NCI-H1105 treated with DMSO at 0.1 percent for 48 hours (cell line): Measurements from ENCODE around the gene ZNF646.

Source experiments
- DNase-seq: peaks from one replicate; lab custom pipeline; 2025; lab: John Stamatoyannopoulos, UW

ZNF646 gene

DNA sequence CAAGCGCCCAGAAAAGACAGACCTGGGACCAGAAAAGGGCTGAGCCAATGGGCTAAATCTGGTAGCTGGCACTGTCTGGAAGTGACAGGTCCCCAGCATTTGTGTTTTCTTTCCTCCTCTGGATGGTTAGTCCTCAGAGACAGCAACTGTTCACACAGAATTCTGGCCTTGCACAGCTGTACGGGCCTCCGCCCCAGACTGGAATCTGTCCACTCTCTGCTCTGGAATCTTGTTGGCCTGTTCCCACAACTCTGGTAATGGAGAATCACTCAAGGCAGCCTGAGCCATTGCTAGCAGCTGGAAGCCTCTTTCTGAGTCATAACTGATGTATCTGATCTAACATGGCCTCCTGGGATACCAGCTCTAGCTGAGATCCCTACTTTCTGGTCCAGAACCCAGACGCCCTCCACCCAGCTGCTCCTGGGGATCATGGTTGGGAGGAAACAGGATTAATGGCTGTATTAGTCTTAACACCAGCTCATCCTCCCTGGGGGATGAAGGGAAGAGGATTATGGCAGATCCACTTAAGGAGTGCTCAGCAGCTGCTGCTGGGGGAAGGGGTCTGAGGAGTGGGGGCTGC lies 9.2 kb upstream of the ZNF646 start:
- DNase-seq, result no peak

DNA sequence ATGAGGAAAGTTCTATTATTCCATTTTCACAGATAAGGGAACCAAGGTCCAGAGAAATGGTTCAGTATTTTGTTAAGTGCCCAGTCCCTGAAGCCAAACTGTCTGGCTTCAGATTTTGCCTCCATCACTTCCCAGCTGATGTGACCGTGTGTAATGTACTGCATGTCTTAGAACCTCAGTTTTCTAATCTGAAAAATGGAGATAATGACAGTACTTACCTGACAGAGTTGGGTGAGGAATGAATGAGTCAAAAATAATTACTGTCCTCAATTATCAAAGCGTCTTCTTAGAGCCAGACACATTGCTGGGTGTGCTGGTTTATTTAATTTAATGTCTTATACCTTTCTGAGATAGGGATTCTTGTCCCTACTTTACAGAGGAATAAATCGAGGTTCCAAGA lies 6.9 kb upstream of the ZNF646 start:
- DNase-seq, result no peak

DNA sequence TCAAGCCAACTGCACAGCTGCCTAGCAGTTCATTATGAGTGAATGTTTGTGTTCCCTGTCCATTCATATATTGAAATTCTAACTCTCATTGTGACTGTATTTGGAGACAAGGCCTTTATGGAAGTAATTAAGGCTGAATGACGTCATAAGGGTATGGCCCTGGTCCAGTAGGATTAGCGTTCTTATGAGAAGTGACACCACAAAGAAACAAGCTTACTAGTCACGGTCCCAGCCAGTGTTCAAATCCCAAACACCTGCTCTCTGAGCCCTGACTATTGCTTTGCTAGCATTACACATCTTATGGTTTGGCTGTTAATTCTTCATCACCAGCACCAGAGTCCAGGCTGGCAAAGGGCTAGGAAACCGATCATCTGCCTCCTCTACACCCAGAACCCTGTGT lies 2.4 kb upstream of the ZNF646 start:
- DNase-seq, result no peak

DNA sequence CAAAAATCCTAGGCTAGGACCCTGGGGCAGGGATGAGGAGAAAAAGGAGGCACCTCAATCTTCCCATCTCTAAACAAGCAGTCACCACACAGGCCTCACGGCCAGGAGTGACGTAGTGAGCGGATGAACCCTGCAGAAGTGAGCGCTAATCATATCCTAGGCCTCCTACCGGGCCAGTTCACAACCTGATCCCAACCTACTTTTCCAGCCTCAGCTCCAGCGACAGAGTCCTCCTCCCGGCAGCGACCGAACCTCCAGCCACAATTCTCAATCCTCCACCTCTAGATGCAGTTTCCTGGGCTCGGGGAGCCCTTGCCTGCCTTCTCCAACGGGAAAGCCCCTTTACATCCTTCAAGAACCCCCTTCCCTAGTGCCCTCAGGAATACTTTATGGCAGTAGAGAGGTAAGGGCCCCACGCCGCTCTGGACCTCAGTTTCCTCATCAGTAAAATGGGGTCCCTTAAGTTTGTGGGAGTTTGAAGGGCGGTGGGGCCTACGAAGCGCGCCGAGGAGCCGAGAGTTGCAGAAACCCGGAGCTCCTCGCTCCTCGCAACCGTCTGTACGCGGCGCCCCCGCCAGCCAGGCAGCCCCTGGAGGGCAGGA lies 1.6 kb upstream of the ZNF646 start:
- no peak for DNase-seq

DNA sequence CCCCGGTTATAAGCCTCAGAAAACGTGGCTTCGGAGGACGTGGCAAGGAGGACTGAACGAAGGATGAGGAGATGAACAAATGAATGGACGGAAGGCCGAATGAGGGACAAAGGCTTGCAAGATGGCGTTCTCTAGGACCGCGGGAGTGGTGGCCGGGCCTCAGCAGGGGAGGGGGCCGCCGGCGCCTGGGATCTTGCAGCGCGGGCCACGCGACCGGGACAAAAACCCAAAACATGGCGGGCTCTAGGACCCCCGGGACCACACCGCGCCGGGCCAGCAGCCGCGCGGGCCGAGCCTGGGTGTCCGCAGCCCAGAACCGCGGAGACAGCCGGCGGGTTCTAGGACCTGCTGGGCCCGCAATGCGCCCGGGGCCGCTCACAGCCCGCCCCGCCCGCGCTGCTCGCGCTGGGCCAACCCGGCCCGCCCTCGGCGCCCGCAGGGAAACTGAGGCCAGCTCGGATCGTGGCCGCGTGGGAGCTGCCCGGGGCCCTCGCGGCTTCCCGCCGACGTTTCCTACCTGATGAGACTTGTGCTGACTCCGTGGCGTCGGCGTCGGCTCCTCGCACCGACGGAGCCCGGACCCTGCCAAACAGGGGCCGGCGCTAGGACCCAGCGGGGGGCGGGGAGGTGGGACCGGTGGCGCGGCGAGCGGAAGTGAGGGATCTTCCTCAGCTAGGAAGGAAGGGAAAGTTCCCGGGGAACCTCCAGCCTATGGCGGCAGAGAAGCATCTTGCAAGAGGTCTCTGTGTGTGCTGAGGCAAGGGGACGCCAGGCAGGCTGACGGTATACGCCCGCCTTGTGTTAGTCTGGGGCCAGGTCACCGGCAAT lies 866 bp upstream of the ZNF646 start:
- DNase-seq, result peak; percentile 71

DNA sequence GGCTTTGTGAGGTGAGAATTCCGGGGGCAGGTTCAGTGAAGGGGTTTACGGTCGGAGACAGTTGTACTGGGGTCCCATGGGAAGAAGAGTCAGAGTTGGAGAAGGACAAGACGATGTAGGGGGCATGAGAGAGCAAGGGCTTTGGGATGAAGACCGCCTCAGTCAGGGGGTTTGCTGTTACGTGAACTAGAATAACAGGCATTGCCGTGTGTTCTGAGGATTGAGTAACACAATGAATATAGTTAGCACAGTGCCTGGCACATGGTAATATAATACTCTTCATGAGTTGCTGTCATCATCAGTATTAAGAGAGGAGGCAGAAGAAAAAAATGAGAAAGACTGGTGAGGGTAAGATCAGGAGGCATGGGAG lies 577 bp downstream of the ZNF646 start:
- DNase-seq, result no peak

DNA sequence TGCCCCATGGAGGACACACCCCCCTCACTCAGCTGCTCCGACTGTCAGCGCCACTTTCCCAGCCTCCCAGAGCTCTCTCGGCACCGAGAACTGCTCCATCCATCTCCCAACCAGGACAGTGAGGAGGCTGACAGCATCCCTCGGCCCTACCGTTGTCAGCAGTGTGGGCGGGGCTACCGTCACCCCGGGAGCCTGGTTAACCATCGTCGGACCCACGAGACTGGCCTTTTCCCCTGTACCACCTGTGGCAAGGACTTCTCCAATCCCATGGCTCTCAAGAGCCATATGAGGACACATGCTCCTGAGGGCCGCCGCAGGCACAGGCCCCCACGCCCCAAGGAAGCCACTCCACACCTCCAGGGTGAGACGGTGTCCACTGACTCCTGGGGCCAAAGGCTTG lies 2.1 kb downstream of the ZNF646 start:
- no peak for DNase-seq

DNA sequence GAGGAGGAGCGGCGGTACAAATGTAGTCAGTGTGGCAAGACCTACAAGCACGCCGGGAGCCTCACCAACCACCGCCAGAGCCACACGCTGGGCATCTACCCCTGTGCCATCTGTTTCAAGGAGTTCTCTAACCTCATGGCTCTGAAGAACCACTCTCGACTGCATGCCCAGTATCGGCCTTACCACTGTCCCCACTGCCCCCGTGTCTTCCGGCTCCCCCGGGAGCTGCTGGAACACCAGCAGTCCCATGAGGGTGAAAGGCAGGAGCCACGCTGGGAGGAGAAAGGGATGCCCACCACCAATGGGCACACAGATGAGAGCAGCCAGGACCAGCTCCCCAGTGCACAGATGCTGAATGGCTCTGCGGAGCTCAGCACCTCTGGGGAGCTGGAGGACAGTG lies 2.8 kb downstream of the ZNF646 start:
- DNase-seq, result no peak

DNA sequence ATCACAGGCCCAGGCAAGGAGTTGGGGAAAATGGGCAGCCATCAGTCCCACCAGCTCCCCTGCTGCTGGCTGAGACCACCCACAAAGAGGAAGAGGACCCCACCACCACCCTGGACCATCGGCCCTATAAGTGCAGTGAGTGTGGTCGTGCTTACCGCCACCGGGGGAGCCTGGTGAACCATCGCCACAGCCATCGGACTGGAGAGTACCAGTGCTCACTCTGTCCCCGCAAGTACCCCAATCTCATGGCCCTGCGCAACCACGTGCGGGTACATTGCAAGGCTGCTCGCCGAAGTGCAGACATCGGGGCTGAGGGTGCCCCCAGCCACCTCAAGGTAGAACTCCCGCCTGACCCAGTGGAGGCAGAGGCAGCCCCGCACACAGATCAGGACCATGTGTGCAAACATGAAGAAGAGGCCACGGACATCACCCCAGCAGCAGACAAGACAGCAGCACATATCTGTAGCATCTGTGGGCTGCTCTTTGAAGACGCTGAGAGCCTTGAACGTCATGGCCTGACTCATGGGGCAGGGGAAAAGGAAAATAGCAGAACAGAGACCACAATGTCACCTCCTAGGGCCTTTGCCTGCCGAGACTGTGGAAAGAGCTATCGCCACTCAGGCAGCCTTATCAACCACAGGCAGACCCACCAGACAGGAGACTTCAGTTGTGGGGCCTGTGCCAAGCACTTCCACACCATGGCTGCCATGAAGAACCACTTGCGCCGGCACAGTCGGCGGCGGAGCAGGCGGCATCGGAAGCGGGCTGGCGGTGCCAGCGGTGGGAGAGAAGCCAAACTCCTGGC lies 3.6 kb downstream of the ZNF646 start:
- DNase-seq, result no peak

DNA sequence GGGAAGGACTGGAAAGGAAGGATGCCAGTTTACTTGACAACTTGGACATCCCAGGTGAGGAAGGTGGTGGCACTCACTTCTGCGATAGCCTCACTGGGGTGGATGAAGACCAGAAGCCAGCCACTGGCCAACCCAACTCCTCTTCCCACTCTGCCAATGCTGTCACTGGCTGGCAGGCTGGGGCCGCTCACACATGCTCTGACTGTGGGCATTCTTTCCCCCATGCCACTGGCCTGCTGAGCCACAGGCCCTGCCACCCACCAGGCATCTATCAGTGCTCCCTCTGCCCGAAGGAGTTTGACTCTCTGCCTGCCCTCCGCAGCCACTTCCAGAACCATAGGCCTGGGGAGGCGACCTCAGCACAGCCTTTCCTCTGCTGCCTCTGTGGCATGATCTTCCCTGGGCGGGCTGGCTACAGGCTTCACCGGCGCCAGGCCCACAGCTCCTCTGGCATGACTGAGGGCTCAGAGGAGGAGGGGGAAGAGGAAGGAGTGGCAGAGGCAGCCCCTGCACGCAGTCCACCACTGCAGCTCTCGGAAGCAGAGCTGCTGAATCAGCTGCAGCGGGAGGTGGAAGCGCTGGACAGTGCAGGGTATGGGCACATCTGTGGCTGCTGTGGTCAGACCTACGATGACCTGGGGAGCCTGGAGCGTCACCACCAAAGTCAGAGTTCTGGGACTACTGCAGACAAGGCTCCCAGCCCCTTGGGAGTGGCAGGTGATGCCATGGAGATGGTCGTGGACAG lies 4.5 kb downstream of the ZNF646 start:
- no peak for DNase-seq

DNA sequence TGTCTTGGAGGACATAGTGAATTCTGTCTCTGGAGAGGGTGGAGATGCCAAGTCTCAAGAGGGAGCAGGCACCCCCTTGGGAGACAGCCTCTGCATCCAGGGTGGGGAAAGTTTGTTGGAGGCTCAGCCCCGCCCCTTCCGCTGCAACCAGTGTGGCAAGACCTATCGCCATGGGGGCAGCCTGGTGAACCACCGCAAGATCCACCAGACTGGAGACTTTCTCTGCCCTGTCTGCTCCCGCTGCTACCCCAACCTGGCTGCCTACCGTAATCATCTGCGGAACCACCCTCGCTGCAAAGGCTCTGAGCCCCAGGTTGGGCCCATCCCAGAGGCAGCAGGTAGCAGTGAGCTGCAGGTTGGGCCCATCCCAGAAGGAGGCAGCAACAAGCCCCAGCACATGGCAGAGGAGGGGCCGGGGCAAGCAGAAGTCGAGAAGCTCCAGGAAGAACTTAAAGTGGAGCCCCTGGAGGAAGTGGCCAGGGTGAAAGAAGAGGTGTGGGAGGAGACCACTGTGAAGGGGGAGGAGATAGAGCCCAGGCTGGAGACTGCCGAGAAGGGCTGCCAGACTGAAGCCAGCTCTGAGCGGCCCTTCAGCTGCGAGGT lies 5.2 kb downstream of the ZNF646 start:
- no peak for DNase-seq

DNA sequence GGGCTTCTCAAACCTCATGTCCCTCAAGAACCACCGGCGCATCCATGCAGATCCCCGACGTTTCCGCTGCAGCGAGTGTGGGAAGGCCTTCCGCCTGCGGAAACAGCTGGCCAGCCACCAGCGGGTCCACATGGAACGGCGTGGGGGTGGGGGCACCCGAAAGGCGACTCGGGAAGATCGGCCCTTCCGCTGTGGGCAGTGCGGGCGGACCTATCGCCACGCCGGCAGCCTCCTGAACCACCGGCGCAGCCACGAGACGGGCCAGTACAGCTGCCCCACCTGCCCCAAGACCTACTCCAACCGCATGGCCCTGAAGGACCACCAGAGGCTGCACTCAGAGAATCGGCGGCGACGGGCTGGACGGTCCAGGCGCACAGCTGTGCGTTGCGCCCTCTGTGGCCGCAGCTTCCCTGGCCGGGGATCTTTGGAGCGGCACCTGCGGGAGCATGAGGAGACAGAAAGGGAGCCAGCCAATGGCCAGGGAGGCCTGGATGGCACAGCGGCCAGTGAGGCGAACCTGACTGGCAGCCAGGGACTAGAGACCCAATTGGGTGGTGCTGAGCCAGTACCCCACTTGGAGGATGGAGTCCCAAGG lies 5.9 kb downstream of the ZNF646 start:
- no peak for DNase-seq

DNA sequence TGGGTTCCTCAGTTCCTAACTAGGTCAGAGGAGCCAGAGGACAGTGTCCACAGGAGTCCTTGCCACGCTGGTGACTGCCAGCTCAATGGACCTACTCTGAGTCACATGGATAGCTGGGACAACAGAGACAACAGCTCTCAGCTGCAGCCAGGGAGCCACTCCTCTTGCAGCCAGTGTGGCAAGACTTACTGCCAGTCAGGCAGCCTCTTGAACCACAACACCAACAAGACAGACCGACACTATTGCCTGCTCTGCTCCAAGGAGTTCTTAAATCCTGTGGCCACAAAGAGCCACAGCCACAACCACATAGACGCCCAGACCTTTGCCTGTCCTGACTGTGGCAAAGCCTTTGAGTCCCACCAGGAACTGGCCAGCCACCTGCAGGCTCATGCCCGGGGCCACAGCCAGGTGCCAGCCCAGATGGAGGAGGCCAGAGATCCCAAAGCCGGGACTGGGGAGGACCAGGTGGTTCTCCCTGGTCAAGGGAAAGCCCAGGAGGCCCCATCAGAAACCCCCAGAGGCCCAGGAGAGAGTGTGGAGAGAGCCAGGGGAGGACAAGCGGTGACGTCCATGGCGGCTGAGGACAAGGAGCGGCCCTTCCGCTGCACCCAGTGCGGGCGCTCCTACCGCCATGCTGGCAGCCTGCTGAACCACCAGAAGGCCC lies 6.7 kb downstream of the ZNF646 start:
- no peak for DNase-seq

DNA sequence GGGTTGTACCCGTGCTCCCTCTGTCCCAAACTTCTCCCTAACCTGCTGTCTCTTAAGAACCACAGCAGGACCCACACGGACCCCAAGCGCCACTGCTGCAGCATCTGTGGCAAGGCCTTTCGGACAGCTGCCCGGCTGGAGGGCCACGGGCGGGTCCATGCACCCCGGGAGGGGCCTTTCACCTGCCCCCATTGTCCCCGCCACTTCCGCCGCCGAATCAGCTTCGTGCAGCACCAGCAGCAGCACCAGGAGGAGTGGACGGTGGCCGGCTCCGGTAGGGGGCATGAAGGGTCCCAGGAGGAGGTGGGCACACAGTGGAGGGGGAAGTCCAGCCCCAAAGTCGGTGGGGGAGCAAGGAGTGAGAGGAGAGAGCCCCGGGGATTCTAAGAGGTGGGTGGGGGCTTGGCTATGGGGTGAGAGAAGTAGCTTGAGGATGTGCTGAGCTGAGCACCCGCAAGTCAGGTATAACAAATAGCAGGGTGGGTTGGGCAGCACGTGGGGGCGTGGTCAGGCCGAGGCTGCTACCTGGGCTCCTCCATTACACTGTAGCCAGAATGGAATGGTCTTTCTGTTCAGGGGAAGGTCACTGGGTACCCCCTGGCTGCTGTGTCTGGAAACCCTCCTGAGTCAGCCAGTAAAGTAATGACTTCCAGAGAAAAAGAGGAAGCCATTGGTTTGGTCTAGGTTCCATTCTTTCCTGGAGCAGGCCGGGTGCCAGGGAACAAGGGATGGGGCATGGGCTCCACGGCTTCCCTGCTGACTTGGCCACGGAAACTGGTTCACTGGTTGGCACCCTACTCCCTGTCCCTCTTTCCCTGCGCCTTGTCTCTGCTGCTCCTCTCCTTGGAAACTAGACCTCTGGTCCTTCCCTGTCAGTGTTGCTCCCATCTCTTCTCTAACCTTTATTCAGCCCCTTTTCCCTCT lies 7.5 kb downstream of the ZNF646 start:
- no peak for DNase-seq

DNA sequence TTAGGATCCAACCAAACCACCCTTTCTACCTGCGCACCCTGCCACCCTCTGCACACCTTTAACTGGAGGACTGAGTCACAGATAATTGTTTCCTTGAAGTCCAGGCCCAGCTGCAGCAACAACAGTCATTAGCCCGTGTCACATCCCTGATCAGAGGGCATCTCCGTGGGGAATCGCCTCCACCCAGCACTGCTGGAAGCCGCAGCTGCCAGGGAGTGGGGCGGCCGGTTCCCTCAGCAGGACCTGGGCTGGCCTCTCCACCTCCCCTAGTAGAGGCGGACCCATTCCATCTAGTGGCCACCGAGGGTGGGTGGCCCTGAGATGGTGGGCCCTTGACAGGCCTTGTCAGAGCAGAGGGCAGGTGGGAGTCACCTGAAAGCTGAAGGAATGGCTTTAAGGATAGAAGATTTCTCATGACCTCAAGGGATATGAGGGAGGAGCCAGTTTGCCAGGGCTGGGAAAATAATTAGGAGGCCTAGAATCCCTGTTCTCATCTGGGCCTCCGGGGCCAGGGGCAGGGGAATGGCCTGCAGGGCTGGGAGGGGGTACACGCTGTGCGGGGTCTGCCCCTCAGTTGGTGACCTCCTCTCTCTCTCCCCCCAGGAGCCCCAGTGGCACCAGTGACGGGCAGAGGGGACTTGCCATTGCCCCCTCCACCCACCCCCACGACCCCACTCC lies 8.3 kb downstream of the ZNF646 start:
- DNase-seq, result no peak

DNA sequence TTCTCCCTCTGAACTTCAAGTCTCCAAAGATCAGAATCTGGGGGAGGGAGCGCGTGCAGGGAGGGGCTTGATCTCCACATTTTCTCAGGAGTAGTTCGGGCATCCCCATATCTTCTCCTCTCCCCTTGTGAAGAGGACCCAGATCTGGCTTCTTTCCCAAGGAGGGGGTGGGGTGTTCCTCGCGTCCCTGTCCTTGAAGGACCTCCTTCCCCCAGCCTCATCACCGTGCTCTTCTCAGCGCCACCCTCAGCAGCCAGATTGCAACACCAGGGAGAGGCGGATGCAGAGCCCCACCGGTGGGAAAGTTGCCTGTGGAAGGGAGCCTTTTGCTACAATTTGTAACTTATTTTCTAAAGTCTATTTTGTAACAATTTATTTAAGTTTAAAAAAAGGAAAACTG lies 8.9 kb downstream of the ZNF646 start:
- no peak for DNase-seq

DNA sequence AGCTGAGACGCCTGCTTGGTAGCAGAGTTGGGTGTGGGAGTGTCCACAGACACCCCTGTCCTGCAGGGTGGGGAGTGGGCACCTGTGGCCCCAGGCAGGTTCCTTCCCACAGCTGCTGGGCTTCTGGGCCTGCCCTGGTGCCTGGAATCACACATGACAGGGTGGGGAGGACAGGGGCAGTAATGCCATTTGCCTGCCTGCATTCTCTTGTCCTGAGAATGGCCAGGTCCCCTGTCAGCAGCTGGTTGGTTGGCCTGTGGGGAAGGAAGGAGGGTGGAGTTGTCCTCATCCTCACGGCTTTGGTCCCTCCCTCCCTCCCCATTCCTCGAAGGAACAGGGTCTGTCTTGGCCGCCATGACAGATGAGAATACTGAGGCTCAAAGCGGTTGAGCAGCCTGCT lies 9.3 kb downstream of the ZNF646 start:
- DNase-seq, result no peak

DNA sequence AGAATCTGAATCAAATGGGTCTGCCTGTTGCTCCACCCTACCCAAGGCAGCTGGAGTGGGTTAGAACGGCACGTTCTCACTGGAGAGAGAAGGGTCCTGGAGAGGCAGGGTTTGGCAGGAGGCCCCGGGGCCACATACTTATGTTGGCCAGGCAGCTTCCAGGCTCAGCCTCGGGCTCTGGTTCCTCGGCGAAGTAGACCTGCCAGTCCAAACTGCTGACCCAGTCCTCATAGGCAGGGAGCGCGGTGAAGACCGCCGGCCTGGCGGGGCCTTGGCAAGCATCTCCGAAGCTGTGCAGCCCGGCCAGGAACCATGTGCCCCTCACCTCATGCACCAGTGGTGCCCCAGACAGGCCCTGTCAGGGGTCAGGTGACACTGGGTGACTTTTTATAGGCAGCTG lies 9.8 kb downstream of the ZNF646 start:
- DNase-seq, result no peak
